Mesenchymal stem cell (in vitro differentiated cells and primary cell): ENCODE results near the gene C10orf120.

ENCODE experiments used
- DNase-seq: peaks from one replicate; pipeline ENCODE4 v3.0.0-alpha.2; 2013
- H2AFZ ChIP-seq: one replicate; pipeline ENCODE4 v1.6.1; 2013; ENCODE audit warnings: low read depth, mild to moderate bottlenecking, control low read depth, inconsistent platforms, low read length, moderate library complexity
- H2AK5ac ChIP-seq: 2 replicates; pipeline ENCODE4 v1.6.1; 2013; ENCODE audit warnings: low read length, moderate library complexity, mild to moderate bottlenecking, inconsistent platforms; ENCODE audit not compliant: severe bottlenecking
- H2BK120ac ChIP-seq: one replicate; pipeline ENCODE4 v1.6.1; 2013; ENCODE audit warnings: low read depth, mild to moderate bottlenecking, inconsistent platforms, low read length, moderate library complexity
- H2BK12ac ChIP-seq, 2 experiments: one replicate each; pipeline ENCODE4 v1.6.1; 2013; ENCODE audit warnings: inconsistent platforms in 2 of 2, low read length in 2 of 2, mild to moderate bottlenecking in 2 of 2, moderate library complexity in 2 of 2, control low read depth in 1 of 2
- H2BK15ac ChIP-seq: one replicate; pipeline ENCODE4 v1.6.1; 2013; ENCODE audit warnings: mild to moderate bottlenecking, low read depth, inconsistent platforms; ENCODE audit not compliant: poor library complexity, severe bottlenecking
- H2BK5ac ChIP-seq: 2 replicates; pipeline ENCODE4 v1.6.1; 2013; ENCODE audit warnings: low read depth, mild to moderate bottlenecking, low read length, control low read depth, inconsistent platforms; ENCODE audit not compliant: poor library complexity, severe bottlenecking
- H3K14ac ChIP-seq, 2 experiments: one replicate each; pipeline ENCODE4 v1.6.1; 2013; ENCODE audit warnings: inconsistent platforms in 2 of 2, low read length in 2 of 2, control low read depth in 1 of 2, mild to moderate bottlenecking in 1 of 2, moderate library complexity in 1 of 2
- H3K18ac ChIP-seq, 2 experiments: one replicate each; pipeline ENCODE4 v1.6.1; 2013; ENCODE audit warnings: inconsistent platforms in 2 of 2, low read length in 2 of 2, control low read depth in 1 of 2, low read depth in 1 of 2, mild to moderate bottlenecking in 1 of 2
- H3K23ac ChIP-seq, 2 experiments: one replicate each; pipeline ENCODE4 v1.6.1; 2013; ENCODE audit warnings: inconsistent platforms in 2 of 2, low read length in 2 of 2, mild to moderate bottlenecking in 2 of 2, moderate library complexity in 2 of 2, control low read depth in 1 of 2
- H3K27ac ChIP-seq: 2 replicates; pipeline ENCODE4 v1.5.1; 2013; ENCODE audit warnings: mild to moderate bottlenecking, moderate library complexity, low read length, control low read depth, inconsistent platforms; ENCODE audit not compliant: poor library complexity, severe bottlenecking
- H3K27me3 ChIP-seq, 2 experiments: 2 replicates each; pipeline versions ENCODE4 v1.6.1 to v1.7.0; 2013; ENCODE audit warnings: low read length in 2 of 2, mild to moderate bottlenecking in 2 of 2, moderate library complexity in 2 of 2, control low read depth in 1 of 2, inconsistent platforms in 1 of 2; ENCODE audit not compliant: control insufficient read depth in 1 of 2, insufficient read depth in 1 of 2
- H3K36me3 ChIP-seq, 2 experiments: 2 replicates each; pipeline versions ENCODE4 v1.6.1 to v1.7.0; 2013; ENCODE audit warnings: low read length in 2 of 2, control low read depth in 1 of 2, inconsistent platforms in 1 of 2, low read depth in 1 of 2, mild to moderate bottlenecking in 1 of 2; ENCODE audit not compliant: insufficient read depth in 2 of 2, control insufficient read depth in 1 of 2
- H3K4ac ChIP-seq, 2 experiments: one replicate each; pipeline ENCODE4 v1.6.1; 2013; ENCODE audit warnings: inconsistent platforms in 2 of 2, low read length in 2 of 2, mild to moderate bottlenecking in 2 of 2, moderate library complexity in 2 of 2, control low read depth in 1 of 2, low read depth in 1 of 2
- H3K4me1 ChIP-seq: 2 replicates; pipeline ENCODE4 v1.6.1; 2013; ENCODE audit warnings: low read depth, low read length, control low read depth; ENCODE audit not compliant: control insufficient read depth, insufficient read depth
- H3K4me2 ChIP-seq: 2 replicates; pipeline ENCODE4 v1.6.1; 2013; ENCODE audit warnings: low read length, mild to moderate bottlenecking, inconsistent platforms; ENCODE audit not compliant: poor library complexity, severe bottlenecking
- H3K4me3 ChIP-seq, 2 experiments: 2 replicates each; pipeline versions ENCODE4 v1.5.1 to v1.7.0; 2013; ENCODE audit warnings: low read length in 2 of 2, mild to moderate bottlenecking in 2 of 2, control low read depth in 1 of 2, low read depth in 1 of 2; ENCODE audit not compliant: insufficient read depth in 1 of 2
- H3K79me1 ChIP-seq: replicated peaks from 2 replicates; pipeline ENCODE4 v1.6.1; 2013; ENCODE audit warnings: mild to moderate bottlenecking, control low read depth, low read length, inconsistent platforms; ENCODE audit not compliant: poor library complexity, severe bottlenecking
- H3K9ac ChIP-seq: 2 replicates; pipeline ENCODE4 v1.7.0; 2013; ENCODE audit warnings: mild to moderate bottlenecking, low read length, moderate library complexity
- H3K9me3 ChIP-seq: 2 replicates; pipeline ENCODE4 v1.7.0; 2013; ENCODE audit warnings: mild to moderate bottlenecking, low read length; ENCODE audit not compliant: control insufficient read depth
- H4K8ac ChIP-seq: one replicate; pipeline ENCODE4 v1.6.1; 2013; ENCODE audit warnings: inconsistent platforms, mild to moderate bottlenecking, low read length, moderate library complexity
- H4K91ac ChIP-seq: one replicate; pipeline ENCODE4 v1.6.1; 2013; ENCODE audit warnings: mild to moderate bottlenecking, low read length, inconsistent platforms
- WGBS: methylation state at CpG from one replicate; pipeline ENCODE4 v1.1.7; 2013; ENCODE audit warnings: mixed read lengths; 5-methylcytosine and 5-hydroxymethylcytosine counted together

Gene C10orf120

DNA sequence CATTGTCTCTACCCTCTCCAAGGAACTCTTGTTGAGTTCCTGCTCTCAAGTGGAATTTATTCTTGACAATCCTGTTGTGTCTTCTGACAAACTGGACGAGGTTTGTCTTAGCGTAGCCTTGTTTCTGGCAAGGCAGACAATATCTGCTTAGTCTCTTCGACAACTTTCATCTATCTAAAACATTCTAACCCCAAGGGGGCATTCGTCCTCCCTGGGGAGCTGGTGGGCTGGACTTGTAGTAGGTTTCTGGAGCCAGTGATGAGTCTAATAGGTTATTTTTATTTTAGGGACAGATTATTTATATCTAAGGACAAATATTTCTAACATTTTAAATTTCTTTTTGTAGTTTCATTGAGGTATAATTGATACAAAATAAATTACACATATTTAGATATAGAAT is 7.3 kb upstream of the C10orf120 start:
- no peak overlapping the region for H2BK15ac ChIP-seq
- no peak overlapping the region for H3K9ac ChIP-seq
- no peak overlapping the region for H3K23ac ChIP-seq
- no peak overlapping the region for H2AFZ ChIP-seq
- H2AK5ac ChIP-seq: no peak overlapping the region
- no peak for DNase-seq
- H2BK120ac ChIP-seq: no peak overlapping the region
- no peak overlapping the region for H3K14ac ChIP-seq
- H2BK12ac ChIP-seq: no peak overlapping the region
- no peaks in the 10 kb centered on the region for H3K9me3 ChIP-seq
- no peak overlapping the region for H3K27ac ChIP-seq
- no peak overlapping the region for H3K4ac ChIP-seq
- no peaks in the 10 kb centered on the region for H3K36me3 ChIP-seq
- no peaks in the 10 kb centered on the region for H3K4me1 ChIP-seq
- no peak overlapping the region for H2BK5ac ChIP-seq
- H3K4me2 ChIP-seq: no peak overlapping the region
- H3K4me3 ChIP-seq: no peak overlapping the region
- no peak overlapping the region for H4K8ac ChIP-seq
- no CpG with 5 or more reads among the region's 4 CpGs for WGBS
- H3K27me3 ChIP-seq: peaks cover 11 to 37% of the 10 kb centered on the region in 2 experiments
- H4K91ac ChIP-seq: no peak overlapping the region
- no peaks in the 10 kb centered on the region for H3K79me1 ChIP-seq
- H3K18ac ChIP-seq: no peak overlapping the region

GRCh38 chr10:122706467-122706866 is 6.8 kb upstream of the C10orf120 start:
- Histone ChIP-seq H3K14ac (no peak overlapping the region), H3K36me3 (no peaks in the 10 kb centered on the region), H3K9me3 (no peaks in the 10 kb centered on the region), H3K18ac (no peak overlapping the region), H3K4me1 (no peaks in the 10 kb centered on the region), H3K23ac (no peak overlapping the region), H4K91ac (no peak overlapping the region), H3K27ac (no peak overlapping the region), H2BK120ac (no peak overlapping the region), H2AK5ac (no peak overlapping the region), H3K79me1 (no peaks in the 10 kb centered on the region), H3K4ac (no peak overlapping the region), H2BK15ac (no peak overlapping the region), H3K4me2 (no peak overlapping the region), H2BK12ac (no peak overlapping the region), H3K27me3 (peaks cover 9 to 32% of the 10 kb centered on the region in 2 experiments), H2BK5ac (no peak overlapping the region), H4K8ac (no peak overlapping the region), H3K4me3 (no peak overlapping the region), H2AFZ (no peak overlapping the region), H3K9ac (no peak overlapping the region)
- no peak for DNase-seq
- 100% methylated on average over 1 of the region's 2 CpGs for WGBS

- no peak overlapping the region for H2BK15ac ChIP-seq
- H3K9me3 ChIP-seq: no peaks in the 10 kb centered on the region
- H3K27me3 ChIP-seq: peaks cover 0 to 20% of the 10 kb centered on the region in 2 experiments
- no peak overlapping the region for H3K27ac ChIP-seq
- no peak overlapping the region for H2BK5ac ChIP-seq
- no peaks in the 10 kb centered on the region for H3K79me1 ChIP-seq
- H4K91ac ChIP-seq: no peak overlapping the region
- no peak overlapping the region for H3K9ac ChIP-seq
- no peak overlapping the region for H4K8ac ChIP-seq
- H3K23ac ChIP-seq: no peak overlapping the region
- no peak overlapping the region for H2AFZ ChIP-seq
- H3K4me1 ChIP-seq: no peaks in the 10 kb centered on the region
- no peak overlapping the region for H3K4me3 ChIP-seq
- no peak overlapping the region for H3K4me2 ChIP-seq
- no peak overlapping the region for H3K4ac ChIP-seq
- H3K36me3 ChIP-seq: no peaks in the 10 kb centered on the region
- no peak overlapping the region for H2BK12ac ChIP-seq
- H2AK5ac ChIP-seq: no peak overlapping the region
- H3K14ac ChIP-seq: no peak overlapping the region
- WGBS: 59% methylated on average over 8 of the region's 9 CpGs
- no peak overlapping the region for H3K18ac ChIP-seq
- peak; percentile 37 for DNase-seq
- H2BK120ac ChIP-seq: no peak overlapping the region
Observed at GRCh38 chr10:122703483-122704448, 4.1 kb upstream of the C10orf120 start.

GRCh38 chr10:122702275-122702674 is 2.6 kb upstream of the C10orf120 start:
- Histone ChIP-seq H3K27ac (no peak overlapping the region), H3K23ac (no peak overlapping the region), H2BK15ac (no peak overlapping the region), H3K4me1 (no peaks in the 10 kb centered on the region), H3K4me3 (no peak overlapping the region), H3K18ac (no peak overlapping the region), H2BK120ac (no peak overlapping the region), H3K4me2 (no peak overlapping the region), H3K9me3 (no peaks in the 10 kb centered on the region), H3K4ac (no peak overlapping the region), H3K14ac (no peak overlapping the region), H2AK5ac (no peak overlapping the region), H4K8ac (no peak overlapping the region), H3K36me3 (no peaks in the 10 kb centered on the region), H3K79me1 (no peaks in the 10 kb centered on the region), H4K91ac (no peak overlapping the region), H3K9ac (no peak overlapping the region), H2BK12ac (no peak overlapping the region), H2BK5ac (no peak overlapping the region), H2AFZ (no peak overlapping the region), H3K27me3 (peaks cover 0 to 20% of the 10 kb centered on the region in 2 experiments)
- 56% methylated on average over 1 of the region's 2 CpGs for WGBS
- DNase-seq: no peak
